Upper lobe of left lung (tissue), 6 donors: Measurements from ENCODE around the gene CA9. TPM values are rescaled to one million over a fixed set of nuclear protein-coding genes. Genes with fewer than 3 reads are reported as not detected.
A peak's percentile ranks its signal among the peaks of the same experiment; 100 is the strongest.

Experiments
- ATAC-seq, 2 donors: fragments of 200-7000 bp; cut with Tn5 transposase; one replicate each; pipeline ENCODE4 v1.9.1; 2022; ENCODE audit warnings: mild to moderate bottlenecking in 2 of 2, moderate library complexity in 2 of 2; ENCODE audit not compliant: low FRiP score in 2 of 2
- DNase-seq, 2 donors: peaks; one replicate each; pipeline ENCODE4 v3.0.0-alpha.2; 2019 to 2020
- H3K27ac ChIP-seq, 4 donors: fragments of 200-600 bp; sonication (generic); one replicate each; pipeline ENCODE4 v1.5.1; 2016 to 2019
- H3K27me3 ChIP-seq, 4 donors: fragments of 200-600 bp; sonication (generic); one replicate each; pipeline ENCODE4 v1.5.1; 2017 to 2019
- H3K36me3 ChIP-seq, 4 donors: fragments of 200-600 bp; sonication (generic); one replicate each; pipeline ENCODE4 v1.5.1; 2016 to 2019
- H3K4me1 ChIP-seq, 4 donors: fragments of 200-600 bp; sonication (generic); one replicate each; pipeline ENCODE4 v1.5.1; 2018 to 2019
- H3K4me3 ChIP-seq, 4 donors: fragments of 200-600 bp; sonication (generic); one replicate each; pipeline ENCODE4 v1.5.1; 2017 to 2019; ENCODE audit warnings: mild to moderate bottlenecking in 2 of 4, moderate library complexity in 1 of 4
- H3K9me3 ChIP-seq, 4 donors: fragments of 200-600 bp; sonication (generic); one replicate each; pipeline ENCODE4 v1.5.1; 2018 to 2019
- CTCF ChIP-seq, 6 experiments: fragments of 450-650 bp in 4 of 6; fragments of 200-600 bp in 2 of 6; sonication (generic) in 2 of 6; IDR thresholded peaks; one replicate each; pipeline ENCODE4 v1.5.1; 2016 to 2019; ENCODE audit warnings: antibody characterized with exemption in 6 of 6
- EP300 ChIP-seq, 4 donors: sonication (generic); formaldehyde crosslinking; IDR thresholded peaks; one replicate each; pipeline ENCODE4 v1.5.1; 2017; ENCODE audit warnings: antibody characterized with exemption in 4 of 4, control low read depth in 2 of 4
- POLR2A ChIP-seq, 4 donors: fragments of 450-650 bp; IDR thresholded peaks; one replicate each; pipeline ENCODE4 v1.5.1; 2016 to 2017; ENCODE audit warnings: antibody characterized with exemption in 4 of 4, mild to moderate bottlenecking in 2 of 4
- POLR2AphosphoS5 ChIP-seq, 2 donors: sonication (generic); formaldehyde crosslinking; IDR thresholded peaks; one replicate each; pipeline ENCODE4 v1.5.1; 2017; ENCODE audit warnings: antibody characterized with exemption in 2 of 2
- WGBS, 2 donors: methylation state at CpG; one replicate each; pipeline ENCODE4 v1.1.5; 2017 to 2018; 5-methylcytosine and 5-hydroxymethylcytosine counted together
- total RNA-seq, 6 donors: library from RNA; depleted of rRNA in 4 of 6; stranded (reverse); fragments of >200 nt in 4 of 6; gene quantifications; one replicate each; pipeline versions ENCODE4 v1.1.0 to v1.2.1, GENCODE V29; 2016 to 2021
- donor health status: DM: no; HTN: no; CAD: no; lungs with moderate emphysema.
- donor health status: DM: no; HTN: yes; CAD: no; lungs with severe emphysema.

Gene CA9
- total RNA-seq, 6 donors from 2014 or later, result 0.14 to 0.24 TPM; not detected in 4

- no peak for ATAC-seq
- WGBS, 2 donors, result 90 to 94% methylated on average over 12 to 13 of the region's 13 CpGs
- Histone ChIP-seq H3K9me3 (no peaks in the 10 kb centered on the region), H3K27me3 (no peaks in the 10 kb centered on the region), H3K36me3 (peaks cover 0 to 30% (median 13%) of the 10 kb centered on the region in 4 donors), H3K4me3 (no peak overlapping the region), H3K27ac (no peak overlapping the region), H3K4me1 (peaks cover 0 to 34% (median 13%) of the 10 kb centered on the region in 4 donors)
- no peak for TF ChIP-seq CTCF (IDR thresholded peaks at IDR 0.05)
- no peak for TF ChIP-seq POLR2AphosphoS5 (IDR thresholded peaks at IDR 0.05)
- TF ChIP-seq POLR2A (IDR thresholded peaks at IDR 0.05), result no peak
- TF ChIP-seq EP300 (IDR thresholded peaks at IDR 0.05), result no peak
- DNase-seq, result peak in 1 of 2 donors; percentile 65
Observed at GRCh38 chr9:35685506-35685905, 11.8 kb downstream of the CA9 start.

- Histone ChIP-seq H3K36me3 (peaks cover 0 to 30% (median 13%) of the 10 kb centered on the region in 4 donors), H3K4me3 (peak overlapping the region in 2 of 4 donors; percentile 23 to 64), H3K4me1 (peaks cover 3 to 37% (median 17%) of the 10 kb centered on the region in 4 donors), H3K27ac (peak overlapping the region in 1 of 4 donors; percentile 14), H3K27me3 (no peaks in the 10 kb centered on the region), H3K9me3 (no peaks in the 10 kb centered on the region)
- WGBS, 2 donors, result 73 to 76% methylated on average over 11 of the region's 11 CpGs
- ATAC-seq (no peak), DNase-seq (peak in 1 of 2 donors; percentile 64)
- TF ChIP-seq POLR2A (IDR thresholded peaks at IDR 0.05) (no peak), EP300 (IDR thresholded peaks at IDR 0.05) (no peak), POLR2AphosphoS5 (IDR thresholded peaks at IDR 0.05) (no peak), CTCF (IDR thresholded peaks at IDR 0.05) (no peak)
Observed at GRCh38 chr9:35686222-35687203, 12.8 kb downstream of the CA9 start.

GRCh38 chr9:35687306-35687705 lies 13.6 kb downstream of the CA9 start:
- Histone ChIP-seq H3K9me3 (no peaks in the 10 kb centered on the region), H3K27me3 (no peaks in the 10 kb centered on the region), H3K36me3 (peaks cover 0 to 30% (median 13%) of the 10 kb centered on the region in 4 donors), H3K27ac (peak overlapping the region in 1 of 4 donors; percentile 31), H3K4me1 (peaks cover 3 to 37% (median 19%) of the 10 kb centered on the region in 4 donors), H3K4me3 (peak overlapping the region in 3 of 4 donors; percentile 23 to 72 (median 64))
- WGBS, 2 donors, result 79 to 95% methylated on average over 2 of the region's 2 CpGs
- no peak for ATAC-seq
- DNase-seq, result no peak
- no peak for TF ChIP-seq EP300 (IDR thresholded peaks at IDR 0.05)
- no peak for TF ChIP-seq CTCF (IDR thresholded peaks at IDR 0.05)
- no peak for TF ChIP-seq POLR2AphosphoS5 (IDR thresholded peaks at IDR 0.05)
- no peak for TF ChIP-seq POLR2A (IDR thresholded peaks at IDR 0.05)

- Histone ChIP-seq H3K4me1 (peaks cover 3 to 33% (median 19%) of the 10 kb centered on the region in 4 donors), H3K4me3 (peak overlapping the region in 3 of 4 donors; percentile 64 to 75 (median 72)), H3K27me3 (no peaks in the 10 kb centered on the region), H3K9me3 (no peaks in the 10 kb centered on the region), H3K36me3 (peaks cover 0 to 23% (median 12%) of the 10 kb centered on the region in 4 donors), H3K27ac (peak overlapping the region in 3 of 4 donors; percentile 4 to 92 (median 56))
- 57 to 80% methylated on average over 1 to 2 of the region's 2 CpGs for WGBS, 2 donors
- ATAC-seq (no peak), DNase-seq (no peak)
- TF ChIP-seq CTCF (IDR thresholded peaks at IDR 0.05), result no peak
- no peak for TF ChIP-seq EP300 (IDR thresholded peaks at IDR 0.05)
- no peak for TF ChIP-seq POLR2A (IDR thresholded peaks at IDR 0.05)
- no peak for TF ChIP-seq POLR2AphosphoS5 (IDR thresholded peaks at IDR 0.05)
Observed at GRCh38 chr9:35687972-35688557, 14.3 kb downstream of the CA9 start.
